ENCODE data around the gene TLE4. TPM values are rescaled to one million over a fixed set of nuclear protein-coding genes. Genes with fewer than 3 reads are reported as not detected.

TLE4 gene
- total and polyA plus RNA-seq, 2 donors (not counting 1 experiment from before 2014, with no cell fraction given) = 34.7 to 57.3 TPM

DNA sequence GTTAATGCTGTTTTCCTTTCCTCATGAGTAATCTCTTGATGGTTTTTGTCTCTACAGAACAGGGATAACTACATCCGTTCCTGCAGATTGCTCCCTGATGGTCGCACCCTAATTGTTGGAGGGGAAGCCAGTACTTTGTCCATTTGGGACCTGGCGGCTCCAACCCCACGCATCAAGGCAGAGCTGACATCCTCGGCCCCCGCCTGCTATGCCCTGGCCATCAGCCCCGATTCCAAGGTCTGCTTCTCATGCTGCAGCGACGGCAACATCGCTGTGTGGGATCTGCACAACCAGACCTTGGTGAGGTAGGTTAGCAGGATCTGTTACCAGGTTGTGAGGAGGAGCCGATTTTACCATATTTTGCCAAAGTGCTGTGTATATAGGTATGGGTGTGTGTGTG is 148.2 kb downstream of the TLE4 start:
- Histone ChIP-seq H3K27ac (ENCODE audit: low read length in 2 of 2) (no peak overlapping the region), H3K4me2 (replicated peaks; ENCODE audit: low read depth, low read length, poor library complexity, severe bottlenecking) (no peak overlapping the region), H3K27me3 (replicated peaks in 1 of 4; ENCODE audit: control extremely low read depth in 1 of 4, control insufficient read depth in 3 of 4, insufficient read depth in 4 of 4, low read length in 3 of 4) (no peaks in the 10 kb centered on the region), H2AFZ (ENCODE audit: insufficient read depth, low read depth, low read length, poor library complexity, severe bottlenecking) (no peak overlapping the region), H3K9me3 (ENCODE audit: control extremely low read depth in 1 of 3, control insufficient read depth in 2 of 3, insufficient read depth in 1 of 3, low read length in 2 of 3) (no peaks in the 10 kb centered on the region), H3K4me1 (ENCODE audit: control insufficient read depth in 2 of 2, insufficient read depth in 2 of 2, low read length in 2 of 2) (no peaks in the 10 kb centered on the region), H3K9ac (ENCODE audit: low read length) (no peak overlapping the region), H3K4me3 (ENCODE audit: control extremely low read depth in 1 of 5, extremely low read depth in 1 of 5, insufficient read depth in 1 of 5, low read depth in 2 of 5, low read length in 4 of 5) (no peak overlapping the region), H3K79me2 (ENCODE audit: control insufficient read depth, insufficient read depth, low read length) (no peaks in the 10 kb centered on the region), H4K20me1 (ENCODE audit: control insufficient read depth, insufficient read depth, low read length, poor library complexity, severe bottlenecking) (no peaks in the 10 kb centered on the region), H3K36me3 (replicated peaks in 1 of 2; ENCODE audit: control extremely low read depth in 1 of 2, control insufficient read depth in 1 of 2, extremely low read depth in 1 of 2, insufficient read depth in 2 of 2, low read length in 1 of 2) (peaks cover 38 to 92% of the 10 kb centered on the region in 2 experiments)
- Mint-ChIP-seq H3K27ac (no peak overlapping the region), H3K4me1 (no peaks in the 10 kb centered on the region), H3K4me3 (no peak overlapping the region), H3K9me3 (ENCODE audit: insufficient read depth) (no peaks in the 10 kb centered on the region), H3K27me3 (no peaks in the 10 kb centered on the region)
- intact Hi-C loops (cut with micrococcal nuclease) = no loop called here
- ChIA-PET CTCF (no interaction called here), POLR2A (no interaction called here)
- DNase-seq = no peak
- no peak for TF ChIP-seq EZH2 (IDR thresholded peaks at IDR 0.05; ENCODE audit: borderline replicate concordance, insufficient read depth, low read depth, low read length, poor library complexity, severe bottlenecking)
- WGBS (ENCODE audit: insufficient coverage) = over 99% methylated on average over 10 of the region's 11 CpGs
- no peak for ATAC-seq (ENCODE audit: low read depth)

DNA sequence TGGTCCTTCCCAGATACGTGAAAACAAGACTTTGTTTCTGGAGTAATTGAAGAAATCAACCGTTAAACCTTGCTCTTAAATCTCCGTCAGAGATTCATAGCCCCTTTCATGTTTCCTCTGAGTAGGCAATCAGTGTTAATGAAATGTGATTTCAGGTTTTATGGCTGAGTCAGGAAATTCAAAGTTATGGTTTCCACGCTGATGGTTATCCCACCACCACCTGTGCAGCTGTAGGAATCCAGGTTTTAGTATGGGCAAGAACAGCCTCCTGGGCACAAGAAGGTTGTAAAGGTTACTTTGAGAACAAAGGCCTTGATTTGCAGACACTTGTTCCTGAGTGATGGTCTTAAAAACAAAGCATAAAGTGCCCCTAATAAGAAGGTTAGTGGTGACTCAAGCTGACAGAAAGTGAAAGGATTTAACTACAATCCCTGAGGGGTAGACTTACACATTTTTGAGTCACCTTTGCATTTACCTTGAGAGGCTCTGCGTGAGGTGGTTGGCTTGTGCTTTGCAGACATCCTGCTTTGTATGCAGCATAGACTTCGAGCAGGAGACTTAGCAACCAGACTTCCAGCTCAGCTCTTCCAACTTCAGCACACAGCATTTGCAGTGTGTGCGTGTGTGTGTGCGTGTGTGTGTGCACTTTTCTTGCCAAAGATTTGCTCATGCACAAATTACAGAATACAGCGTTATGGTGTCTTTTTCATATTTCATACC is 159.6 kb downstream of the TLE4 start:
- Histone ChIP-seq H3K9ac (ENCODE audit: low read length) (no peak overlapping the region), H2AFZ (ENCODE audit: insufficient read depth, low read depth, low read length, poor library complexity, severe bottlenecking) (no peak overlapping the region), H3K36me3 (replicated peaks in 1 of 2; ENCODE audit: control extremely low read depth in 1 of 2, control insufficient read depth in 1 of 2, extremely low read depth in 1 of 2, insufficient read depth in 2 of 2, low read length in 1 of 2) (peaks cover 0 to 6% of the 10 kb centered on the region in 2 experiments), H3K27ac (ENCODE audit: low read length in 2 of 2) (no peak overlapping the region), H3K4me1 (ENCODE audit: control insufficient read depth in 2 of 2, insufficient read depth in 2 of 2, low read length in 2 of 2) (no peaks in the 10 kb centered on the region), H4K20me1 (ENCODE audit: control insufficient read depth, insufficient read depth, low read length, poor library complexity, severe bottlenecking) (no peaks in the 10 kb centered on the region), H3K79me2 (ENCODE audit: control insufficient read depth, insufficient read depth, low read length) (no peaks in the 10 kb centered on the region), H3K9me3 (ENCODE audit: control extremely low read depth in 1 of 3, control insufficient read depth in 2 of 3, insufficient read depth in 1 of 3, low read length in 2 of 3) (peaks cover 0 to 3% (median 0%) of the 10 kb centered on the region in 3 donors), H3K27me3 (replicated peaks in 1 of 4; ENCODE audit: control extremely low read depth in 1 of 4, control insufficient read depth in 3 of 4, insufficient read depth in 4 of 4, low read length in 3 of 4) (no peaks in the 10 kb centered on the region), H3K4me3 (ENCODE audit: control extremely low read depth in 1 of 5, extremely low read depth in 1 of 5, insufficient read depth in 1 of 5, low read depth in 2 of 5, low read length in 4 of 5) (no peak overlapping the region), H3K4me2 (replicated peaks; ENCODE audit: low read depth, low read length, poor library complexity, severe bottlenecking) (no peak overlapping the region)
- CTCF ChIA-PET = no interaction called here
- TF ChIP-seq, protein P1, sequence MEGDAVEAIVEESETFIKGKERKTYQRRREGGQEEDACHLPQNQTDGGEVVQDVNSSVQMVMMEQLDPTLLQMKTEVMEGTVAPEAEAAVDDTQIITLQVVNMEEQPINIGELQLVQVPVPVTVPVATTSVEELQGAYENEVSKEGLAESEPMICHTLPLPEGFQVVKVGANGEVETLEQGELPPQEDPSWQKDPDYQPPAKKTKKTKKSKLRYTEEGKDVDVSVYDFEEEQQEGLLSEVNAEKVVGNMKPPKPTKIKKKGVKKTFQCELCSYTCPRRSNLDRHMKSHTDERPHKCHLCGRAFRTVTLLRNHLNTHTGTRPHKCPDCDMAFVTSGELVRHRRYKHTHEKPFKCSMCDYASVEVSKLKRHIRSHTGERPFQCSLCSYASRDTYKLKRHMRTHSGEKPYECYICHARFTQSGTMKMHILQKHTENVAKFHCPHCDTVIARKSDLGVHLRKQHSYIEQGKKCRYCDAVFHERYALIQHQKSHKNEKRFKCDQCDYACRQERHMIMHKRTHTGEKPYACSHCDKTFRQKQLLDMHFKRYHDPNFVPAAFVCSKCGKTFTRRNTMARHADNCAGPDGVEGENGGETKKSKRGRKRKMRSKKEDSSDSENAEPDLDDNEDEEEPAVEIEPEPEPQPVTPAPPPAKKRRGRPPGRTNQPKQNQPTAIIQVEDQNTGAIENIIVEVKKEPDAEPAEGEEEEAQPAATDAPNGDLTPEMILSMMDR (IDR thresholded peaks at IDR 0.05) = no peak
- no peak for TF ChIP-seq EZH2 (IDR thresholded peaks at IDR 0.05; ENCODE audit: borderline replicate concordance, insufficient read depth, low read depth, low read length, poor library complexity, severe bottlenecking)
- WGBS (ENCODE audit: insufficient coverage) = no CpG with 5 or more reads among the region's 9 CpGs
- intact Hi-C loops (cut with micrococcal nuclease) = no loop called here
- ATAC-seq (ENCODE audit: low read depth) = peak; percentile 28
- no peaks in the 10 kb centered on the region for H3K27me3 Mint-ChIP-seq
- peak; percentile 10 for DNase-seq
- peaks cover 2% of the 10 kb centered on the region for H3K9me3 Mint-ChIP-seq (ENCODE audit: insufficient read depth)
- no peak overlapping the region for H3K27ac Mint-ChIP-seq
- H3K4me1 Mint-ChIP-seq = peaks cover 11% of the 10 kb centered on the region
- POLR2A ChIA-PET = no interaction called here
- H3K4me3 Mint-ChIP-seq = peak overlapping the region; percentile 6

Measured in B cell (primary cell).